Central memory CD4-positive, alpha-beta T cell (primary cell): ENCODE results near the gene HECTD2.
"Not testable (repeated sequence)": the region's sequence is repeated elsewhere in the genome, so short reads cannot be mapped to it uniquely, and the experiment has no call there.

Source experiments
- DNase-seq: peaks from one replicate; pipeline ENCODE4 v3.0.0; 2022

The HECTD2 gene

GRCh38 chr10:91487911-91488582 lies 77.9 kb downstream of the HECTD2 start:
- DNase-seq = no peak

- DNase-seq = no peak
These were observed 83.2 kb downstream of the HECTD2 start for GRCh38 chr10:91493313-91493712.

DNA sequence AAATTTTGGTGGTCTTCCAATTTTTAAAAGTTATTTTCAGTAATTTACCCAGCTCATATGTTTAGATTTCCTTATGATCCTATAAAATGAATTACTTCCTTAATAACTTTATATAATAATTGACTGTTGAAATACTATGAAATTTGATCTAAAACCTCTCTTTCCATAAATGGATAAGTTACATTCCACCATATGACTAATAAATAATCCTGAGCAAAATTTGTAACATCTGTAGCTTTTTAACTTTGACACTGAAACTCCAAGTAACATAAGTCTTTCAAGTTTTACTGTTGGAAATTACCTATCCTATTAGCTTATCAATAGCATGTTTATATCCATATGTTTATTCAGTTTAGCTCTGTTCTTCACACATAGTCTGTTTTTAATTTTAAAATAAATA lies 85.3 kb downstream of the HECTD2 start:
- no peak for DNase-seq

- DNase-seq = no peak
These were observed 85.9 kb downstream of the HECTD2 start for GRCh38 chr10:91496016-91496415.

GRCh38 chr10:91511549-91512330 lies 101.6 kb downstream of the HECTD2 start:
- DNase-seq = no peak

- no peak for DNase-seq
These were observed 102.3 kb downstream of the HECTD2 start for GRCh38 chr10:91512458-91512857.

DNA sequence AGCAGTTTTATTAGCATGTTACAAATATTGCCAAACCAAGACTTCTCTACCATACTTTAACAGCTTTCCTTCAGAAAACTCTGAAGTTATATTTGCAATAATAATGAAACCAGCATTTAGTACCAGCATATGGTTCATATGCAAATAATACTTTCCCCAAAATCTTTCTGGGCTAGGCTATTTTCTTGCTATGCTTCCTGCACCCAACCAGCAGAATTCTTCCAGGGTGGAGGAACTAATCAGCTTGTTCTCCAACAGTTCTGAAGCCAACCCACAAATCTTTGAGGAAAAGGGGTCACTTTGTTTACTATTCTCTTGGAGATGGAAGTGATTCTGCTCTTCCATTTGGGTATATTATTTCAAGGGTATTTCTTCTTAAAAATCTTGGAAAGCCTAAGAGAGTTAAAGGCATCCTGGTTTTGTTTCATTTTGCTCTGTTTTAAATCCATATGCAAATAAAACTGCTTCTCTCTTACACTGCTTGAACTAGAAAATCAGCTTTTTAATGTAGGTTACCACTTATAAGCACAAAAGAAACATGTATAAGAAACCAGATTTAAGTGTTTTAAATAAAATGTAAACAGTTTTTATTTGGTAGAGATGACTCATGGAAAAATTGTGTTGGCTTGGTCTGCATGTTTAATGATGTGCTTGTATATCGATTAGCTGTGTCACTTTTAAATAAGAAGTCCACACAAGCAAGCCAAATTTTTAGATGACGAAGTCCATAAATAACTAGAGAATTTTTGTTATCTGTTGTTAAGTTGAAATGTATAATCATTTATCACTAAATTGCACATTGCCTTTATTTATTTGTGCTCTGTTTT lies 103.7 kb downstream of the HECTD2 start:
- DNase-seq = no peak

DNA sequence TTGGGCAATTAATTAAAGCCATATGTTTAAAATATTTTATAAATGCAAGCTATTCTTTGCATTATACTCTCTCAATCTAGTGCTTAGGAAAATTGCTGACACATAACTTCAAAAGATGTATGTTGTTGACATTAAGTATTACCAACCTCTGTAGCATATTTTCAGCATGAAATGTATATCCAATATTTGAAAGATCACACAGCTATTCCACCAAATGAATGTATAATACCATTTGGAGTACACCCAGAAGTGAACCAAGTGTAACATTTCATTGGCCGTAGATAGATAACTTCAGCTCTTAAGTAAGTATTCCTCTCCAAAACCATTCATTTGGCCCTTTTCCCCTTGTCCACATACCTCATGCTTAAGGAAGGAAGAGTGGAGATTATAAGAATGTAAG lies 104.6 kb downstream of the HECTD2 start:
- DNase-seq = no peak

GRCh38 chr10:91517394-91517793 lies 107.2 kb downstream of the HECTD2 start:
- DNase-seq = no peak

- DNase-seq = no peak
These were observed 109.9 kb downstream of the HECTD2 start for GRCh38 chr10:91519899-91520514.

DNA sequence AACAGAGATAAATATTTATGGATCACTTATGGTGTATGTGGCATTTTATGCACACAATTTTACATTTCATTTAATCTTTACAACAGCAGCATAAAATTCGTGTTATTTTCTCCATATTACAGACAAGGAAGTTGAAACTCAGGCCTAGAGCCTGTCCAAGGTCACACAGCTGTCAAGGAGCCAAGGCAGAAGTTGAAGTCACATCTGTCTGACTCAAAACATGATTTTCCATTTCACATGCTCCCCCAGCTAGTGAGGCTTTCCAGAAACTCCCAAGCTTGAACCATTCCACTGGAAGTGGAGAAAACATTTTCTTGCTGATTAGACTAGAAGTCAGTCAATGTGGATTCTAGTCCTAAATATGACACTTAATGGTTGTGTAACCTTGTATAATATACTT lies 110.5 kb downstream of the HECTD2 start:
- DNase-seq = no peak

DNA sequence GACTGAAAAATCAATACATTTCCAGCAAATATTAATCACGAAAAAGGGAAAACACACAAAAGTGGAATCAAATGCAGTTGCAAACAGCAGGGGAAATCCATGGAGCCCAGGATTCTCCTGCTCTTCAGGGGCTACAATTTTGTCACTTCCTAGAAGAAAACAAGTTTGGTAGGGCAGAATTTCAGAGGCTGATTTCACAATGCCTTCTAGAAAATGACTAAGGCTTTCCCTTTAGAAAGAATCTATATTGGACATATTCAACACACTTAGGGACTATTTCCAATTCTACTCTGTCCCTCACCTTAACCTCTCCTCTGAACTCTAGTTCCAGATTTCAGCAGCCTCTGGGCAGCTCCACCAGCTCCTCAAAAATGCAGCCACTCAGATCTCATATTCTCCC lies 111.3 kb downstream of the HECTD2 start:
- no peak for DNase-seq

GRCh38 chr10:91525896-91526712 lies 116.0 kb downstream of the HECTD2 start:
- DNase-seq = no peak

DNA sequence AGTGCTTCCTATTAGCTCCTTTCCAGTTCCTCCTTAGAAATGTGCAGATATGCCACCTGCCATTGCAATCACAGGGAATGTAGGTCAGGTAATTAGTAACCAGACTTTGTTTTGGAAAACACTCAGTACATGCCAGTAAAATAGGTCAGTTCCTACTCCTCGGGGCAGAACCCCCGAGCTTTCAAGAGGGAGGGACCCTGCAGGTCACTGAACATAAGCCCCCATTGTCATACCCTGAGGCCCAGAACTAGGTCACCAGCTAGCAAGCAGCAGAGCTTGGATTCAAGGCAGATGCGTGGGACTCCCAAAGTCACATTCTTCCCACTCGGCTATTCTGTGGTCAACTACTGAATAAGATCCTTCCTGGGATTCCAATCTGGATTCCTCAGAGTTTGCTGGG lies 117.9 kb downstream of the HECTD2 start:
- DNase-seq = no peak

DNA sequence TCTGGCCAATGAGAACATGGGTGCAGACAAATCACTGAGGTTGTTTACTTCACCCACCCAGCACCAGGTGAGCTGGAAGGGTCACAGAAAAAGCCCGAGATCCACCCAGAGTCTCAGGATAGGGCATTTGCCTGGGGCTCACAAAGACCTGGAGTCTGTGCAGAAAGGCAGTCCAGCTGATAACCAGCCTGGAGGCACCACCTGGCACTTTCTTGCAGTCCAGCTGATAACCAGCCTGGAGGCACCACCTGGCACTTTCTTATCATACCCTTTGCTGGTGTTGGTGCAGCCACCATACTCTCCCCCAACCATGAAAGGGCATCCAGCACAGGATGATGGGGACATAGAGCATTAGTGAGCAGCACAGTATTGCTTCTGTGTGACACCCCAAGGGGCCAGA lies 118.6 kb downstream of the HECTD2 start:
- DNase-seq = no peak

GRCh38 chr10:91534789-91535188 lies 124.6 kb downstream of the HECTD2 start:
- DNase-seq = not testable (repeated sequence)

- no peak for DNase-seq
These were observed 126.0 kb downstream of the HECTD2 start for GRCh38 chr10:91536111-91536510.

DNA sequence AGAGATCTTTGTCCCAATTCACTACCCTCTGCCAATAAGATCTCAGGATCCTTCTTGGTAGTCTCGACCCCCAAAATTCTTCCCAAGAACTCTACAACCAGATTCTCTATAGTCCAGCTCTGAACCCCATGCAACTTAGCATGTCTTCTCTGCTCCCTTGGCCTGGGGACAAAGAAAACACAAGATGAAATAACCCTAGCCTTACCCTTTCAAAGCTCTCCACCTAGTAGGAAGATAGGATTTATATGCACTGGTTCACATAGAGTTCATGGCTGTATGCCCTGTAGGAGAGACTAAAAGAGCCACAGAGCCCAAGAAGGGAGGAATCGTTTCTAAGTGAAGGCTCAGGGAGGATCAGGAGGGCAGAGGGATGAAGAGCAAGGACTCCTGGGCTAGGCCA lies 126.6 kb downstream of the HECTD2 start:
- no peak for DNase-seq

DNA sequence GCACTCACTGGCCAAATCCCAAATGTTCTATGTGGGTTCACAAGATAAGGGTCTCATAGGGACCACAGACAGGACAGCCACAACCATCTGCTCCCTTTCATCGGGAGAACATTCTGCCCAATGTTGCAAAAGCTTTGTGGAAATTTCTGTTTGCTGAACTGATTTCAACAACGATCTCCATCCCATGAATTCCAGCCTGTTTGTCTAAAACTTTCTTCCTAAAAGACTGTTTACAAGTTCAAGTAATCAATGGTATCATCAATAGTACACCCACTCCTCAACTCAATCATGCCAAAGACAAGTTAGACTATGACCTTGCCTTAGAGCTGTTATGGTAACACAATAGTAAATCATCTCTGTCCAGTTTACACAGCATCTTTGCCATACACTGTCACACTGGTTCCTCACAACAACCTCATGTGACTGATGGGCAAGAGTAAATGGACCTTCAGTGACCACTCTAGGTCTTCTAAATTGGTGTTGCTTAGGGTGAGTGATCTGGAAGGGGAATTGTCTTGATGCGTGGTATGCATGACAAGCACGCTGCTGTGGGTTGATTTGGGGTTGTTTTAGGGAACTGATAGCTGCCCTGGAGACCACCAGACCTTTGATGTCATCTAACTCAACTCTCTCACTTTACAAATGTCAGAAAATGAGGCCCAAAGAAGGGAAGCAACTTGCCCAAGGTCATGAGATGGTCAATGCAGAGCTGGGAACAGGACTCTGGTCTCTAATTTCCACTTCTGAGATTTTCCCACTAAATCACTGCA lies 127.7 kb downstream of the HECTD2 start:
- no peak for DNase-seq

DNA sequence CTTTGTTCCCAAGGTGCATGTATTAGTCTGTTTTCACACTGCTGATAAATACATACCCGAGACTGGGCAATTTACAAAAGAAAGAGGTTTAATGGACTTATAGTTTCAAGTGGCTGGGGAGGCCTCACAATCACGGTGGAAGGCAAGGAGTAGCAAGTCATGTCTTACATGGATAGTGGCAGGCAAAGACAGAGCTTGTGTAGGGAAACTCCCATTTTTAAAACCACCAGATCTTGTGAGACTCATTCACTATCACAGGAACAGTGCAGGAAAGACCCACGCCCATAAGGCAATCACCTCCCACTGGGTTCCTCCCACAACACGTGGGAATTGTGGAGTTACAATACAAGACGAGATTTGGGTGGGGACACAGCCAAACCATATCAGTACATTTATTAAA lies 129.8 kb downstream of the HECTD2 start:
- no peak for DNase-seq

- no peak for DNase-seq
These were observed 130.6 kb downstream of the HECTD2 start for GRCh38 chr10:91540733-91541132.
